Activated T-cell treated with anti-CD3 and anti-CD28 coated beads for 48 hours (primary cell): Measurements from ENCODE around the gene PRIM2.
"Not testable (repeated sequence)": the region's sequence is repeated elsewhere in the genome, so short reads cannot be mapped to it uniquely, and the experiment has no call there.

ENCODE experiments used
- DNase-seq: peaks from one replicate; pipeline ENCODE4 v3.0.0-alpha.2; 2020; ENCODE audit warnings: low read depth

The PRIM2 gene

DNA sequence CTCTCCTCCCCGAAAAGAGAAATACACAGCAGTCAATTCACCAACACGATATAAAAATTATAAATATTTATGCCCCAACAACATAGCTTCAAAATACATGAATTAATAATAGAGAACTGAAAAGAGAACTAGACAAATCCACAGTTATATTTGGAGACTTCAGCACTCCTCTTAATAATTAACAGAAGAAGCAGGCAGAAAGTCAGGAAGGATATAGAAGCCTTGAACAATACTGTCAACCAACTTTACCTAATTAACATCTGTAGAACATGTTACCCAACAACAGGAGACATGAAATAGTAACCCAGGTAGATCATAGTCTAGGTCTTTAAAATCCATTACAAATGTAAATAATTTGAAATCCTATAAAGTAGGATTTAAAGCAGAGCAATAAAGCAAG is 293.2 kb downstream of the PRIM2 start:
- DNase-seq = not testable (repeated sequence)

DNA sequence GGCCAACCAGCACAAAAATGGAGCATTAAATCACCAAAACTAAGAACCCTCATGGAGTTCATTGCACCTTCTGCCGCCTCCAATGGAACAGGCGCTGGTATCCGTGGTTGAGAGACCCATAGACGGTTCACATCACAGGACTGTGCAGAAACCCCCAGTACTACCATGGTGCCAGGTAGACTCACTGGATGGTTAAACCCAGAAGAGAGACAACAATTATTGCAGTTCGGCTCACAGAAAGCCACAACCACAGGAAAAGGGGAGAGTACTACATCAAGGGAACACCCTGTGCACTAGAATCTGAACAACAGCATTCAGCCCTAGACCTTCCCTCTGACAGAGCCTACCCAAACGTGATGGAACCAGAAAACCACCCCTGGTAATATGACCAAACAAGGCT is 301.5 kb downstream of the PRIM2 start:
- not testable (repeated sequence) for DNase-seq

DNA sequence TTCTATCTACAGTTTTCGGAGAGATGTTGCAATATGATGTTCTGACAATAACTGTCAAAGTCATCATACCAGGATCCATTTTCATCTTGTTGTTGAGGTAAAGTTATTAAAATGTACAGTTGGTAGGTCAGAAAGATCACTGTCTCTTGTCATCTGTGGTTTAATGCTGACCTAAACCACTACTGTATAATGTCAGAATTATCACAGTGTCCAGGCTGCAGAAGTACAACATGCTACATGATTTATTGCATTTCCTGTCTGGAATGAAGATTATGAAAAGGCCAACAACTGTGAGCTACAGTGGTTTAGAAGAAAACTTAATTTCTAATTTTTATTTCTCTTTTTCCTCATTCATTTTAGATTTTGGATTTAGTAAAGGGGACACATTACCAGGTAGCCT is 314.3 kb downstream of the PRIM2 start:
- DNase-seq = not testable (repeated sequence)

DNA sequence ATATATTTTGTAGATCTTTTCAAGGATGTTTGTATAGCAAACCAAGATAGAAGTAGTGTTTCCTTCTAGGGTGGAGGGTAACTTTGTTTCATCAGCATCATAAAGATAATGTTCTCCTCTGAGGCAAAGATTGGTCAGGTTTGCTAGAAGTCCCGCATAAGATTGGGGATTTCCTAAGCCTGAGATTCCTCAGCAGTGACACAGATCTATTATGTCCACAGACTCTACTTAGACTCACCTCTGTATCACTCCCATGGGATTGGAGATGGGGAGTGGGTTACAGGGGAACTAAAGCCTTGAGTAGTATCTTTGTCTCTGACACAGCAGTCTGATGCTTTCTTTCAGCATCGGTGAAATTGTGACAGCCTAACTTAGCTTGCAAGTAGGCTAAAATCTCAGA is 341.1 kb downstream of the PRIM2 start:
- DNase-seq = not testable (repeated sequence)

DNA sequence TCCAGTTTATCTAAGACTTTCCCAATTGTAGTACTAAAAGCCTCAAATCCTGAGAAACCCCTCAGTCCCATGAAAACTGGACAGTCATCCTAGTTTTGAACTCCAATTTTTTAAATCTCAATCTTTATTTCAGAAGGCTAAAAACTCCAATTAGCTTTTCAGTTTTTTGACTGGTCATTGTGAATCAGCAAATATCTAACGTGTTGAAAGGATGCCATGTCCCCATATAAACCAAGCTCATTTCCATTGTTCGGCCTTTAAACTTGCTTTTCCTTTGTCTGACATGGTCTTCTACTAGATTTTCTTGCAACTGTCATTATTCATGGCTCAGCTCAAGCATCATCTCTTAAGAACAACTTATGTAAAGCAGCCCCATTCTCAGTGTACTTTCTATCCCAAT is 342.4 kb downstream of the PRIM2 start:
- not testable (repeated sequence) for DNase-seq

DNA sequence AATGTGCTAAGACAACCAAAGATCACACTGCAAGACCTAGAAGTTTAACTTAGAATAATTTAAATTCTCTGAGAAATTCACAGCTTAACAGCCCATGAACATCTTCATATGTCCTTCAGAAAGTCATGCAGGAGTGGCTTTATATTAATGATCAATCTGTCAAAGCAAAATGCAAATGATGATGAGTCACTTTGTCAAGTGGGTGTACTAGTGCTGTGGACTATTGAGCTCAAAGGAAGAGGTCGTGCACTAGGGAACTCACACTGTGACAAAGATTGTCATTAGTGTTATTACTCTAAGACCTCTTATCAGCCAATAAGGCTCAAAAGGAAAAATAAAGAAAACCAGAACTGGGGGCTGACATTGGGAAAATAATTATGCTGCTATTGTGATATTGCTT is 343.5 kb downstream of the PRIM2 start:
- DNase-seq = not testable (repeated sequence)

DNA sequence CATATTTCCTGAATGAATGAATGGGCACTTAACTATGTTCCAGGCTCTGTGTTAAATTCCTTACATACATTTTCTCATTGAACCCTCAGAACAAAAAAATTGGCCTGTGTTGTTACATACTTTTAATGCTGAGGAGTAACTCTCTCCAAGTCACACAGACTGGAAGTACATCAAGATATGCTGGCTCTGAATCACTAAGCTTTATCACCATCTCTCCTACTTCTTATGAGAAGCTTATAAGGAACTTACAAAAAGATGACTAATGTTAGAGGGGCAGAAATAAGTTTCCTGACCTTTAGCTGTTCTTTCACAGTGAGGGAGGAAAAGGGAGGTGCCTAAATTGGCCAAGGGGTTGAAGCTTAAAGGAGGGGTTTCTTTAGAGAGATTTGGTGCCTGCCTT is 350.7 kb downstream of the PRIM2 start:
- DNase-seq = not testable (repeated sequence)

DNA sequence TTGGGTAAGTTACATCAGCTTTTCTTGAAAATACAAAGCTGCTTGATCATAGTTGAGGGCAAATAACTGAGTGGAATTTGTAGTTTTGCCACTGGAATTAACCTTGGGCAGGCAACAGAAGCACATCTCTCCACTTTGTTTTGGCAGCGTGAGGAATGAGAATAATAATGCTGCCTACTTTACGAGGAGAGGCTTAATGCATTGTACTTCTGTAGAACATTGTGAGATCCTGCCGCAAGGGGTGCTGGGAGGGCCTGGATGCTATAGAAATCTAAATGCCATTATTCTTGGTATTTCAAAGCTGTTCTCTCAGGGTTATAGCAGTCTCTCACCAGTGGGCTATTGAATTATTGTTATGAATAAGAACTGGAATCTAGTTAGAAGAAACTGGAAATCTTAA is 353.8 kb downstream of the PRIM2 start:
- not testable (repeated sequence) for DNase-seq

DNA sequence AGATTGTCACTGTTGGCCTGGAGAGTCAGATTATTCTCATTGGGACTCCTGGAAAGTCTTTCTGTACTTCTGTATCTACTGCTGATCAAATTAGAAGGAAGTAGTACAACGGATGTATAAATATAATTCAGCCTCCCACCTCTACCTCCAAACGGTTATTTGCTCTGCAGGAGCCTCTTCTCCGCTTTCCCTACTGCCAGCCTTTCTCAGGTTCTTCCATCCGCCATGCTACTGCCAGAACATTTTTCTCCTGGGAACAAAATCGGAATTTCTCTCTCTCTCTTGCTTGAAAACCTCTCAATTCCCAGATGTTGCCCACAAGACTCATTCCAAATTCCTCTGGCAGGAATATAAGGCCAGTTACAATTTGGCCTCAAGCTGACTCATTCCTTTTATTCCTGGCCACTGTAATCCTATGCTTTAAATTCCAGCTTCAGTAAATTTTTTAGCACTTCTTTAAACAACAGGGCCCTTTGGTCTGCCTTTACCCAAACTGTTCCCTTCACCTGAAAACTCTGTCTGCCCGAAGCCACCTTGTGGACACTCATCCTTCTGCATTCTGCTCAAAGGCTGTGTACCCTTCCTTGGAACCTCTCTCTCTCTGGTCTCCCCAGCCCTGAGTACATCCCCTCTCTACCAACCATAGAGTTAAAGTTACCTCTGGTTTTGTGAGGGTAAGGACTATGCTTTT is 354.7 kb downstream of the PRIM2 start:
- not testable (repeated sequence) for DNase-seq

DNA sequence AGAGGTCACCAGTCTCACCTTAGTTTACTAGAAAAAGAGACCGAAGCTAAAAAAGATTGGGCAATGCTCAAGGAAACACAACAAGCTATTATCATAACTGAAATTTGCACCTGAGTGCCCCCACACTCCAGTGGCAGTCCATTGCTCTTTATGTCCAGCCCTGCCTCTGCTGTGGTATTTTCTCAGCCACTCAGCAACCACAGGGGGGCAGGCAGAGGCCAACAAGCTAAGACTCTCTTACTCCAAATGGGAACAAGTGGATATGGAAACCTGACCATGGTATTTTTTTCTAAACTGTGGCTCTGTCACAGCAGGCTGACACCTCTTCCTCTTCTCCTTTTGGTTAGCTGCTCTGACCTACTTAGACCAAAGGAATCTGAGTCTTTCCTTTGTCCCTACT is 355.9 kb downstream of the PRIM2 start:
- DNase-seq = not testable (repeated sequence)

DNA sequence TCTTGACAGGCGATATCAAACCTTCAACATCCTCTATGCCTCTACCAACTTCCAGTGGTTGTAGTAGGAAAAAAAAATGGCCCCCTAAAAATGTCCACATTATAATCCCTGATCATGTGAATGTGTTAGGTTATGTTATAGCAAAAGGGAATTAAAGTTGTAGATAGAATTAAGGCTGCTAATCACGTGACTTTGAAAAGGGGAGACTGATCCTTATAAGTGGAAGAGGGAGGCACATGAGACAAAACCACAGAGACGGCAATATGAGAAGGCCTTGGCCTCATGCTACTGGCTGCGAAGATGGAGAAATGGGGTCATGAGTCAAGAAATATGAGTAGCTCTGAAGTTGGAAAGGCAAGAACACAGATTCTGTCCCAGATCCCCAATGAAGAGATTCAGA is 358.0 kb downstream of the PRIM2 start:
- not testable (repeated sequence) for DNase-seq

DNA sequence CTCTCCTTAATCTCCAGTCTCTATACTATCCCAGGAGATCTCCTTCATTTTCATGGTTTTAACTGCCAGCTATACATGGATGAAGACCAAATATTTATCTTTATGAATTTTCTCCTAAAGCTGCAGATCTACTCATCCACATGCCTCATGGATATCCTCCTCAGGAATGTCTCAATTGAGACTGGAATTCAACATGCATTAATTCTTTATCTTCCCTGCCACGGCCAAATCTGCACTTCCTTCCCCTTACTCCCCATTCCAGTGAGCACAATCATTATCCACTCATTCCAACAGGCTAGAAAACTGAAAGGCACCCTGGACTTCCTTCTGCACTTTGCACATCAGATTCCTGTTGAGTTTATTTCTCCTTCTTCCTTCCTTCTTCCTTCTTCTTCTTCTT is 379.0 kb downstream of the PRIM2 start:
- not testable (repeated sequence) for DNase-seq
